ENCODE data around the gene CXCL13. TPM values are rescaled to one million over a fixed set of nuclear protein-coding genes. Genes with fewer than 3 reads are reported as not detected.
"Not testable (repeated sequence)": the region's sequence is repeated elsewhere in the genome, so short reads cannot be mapped to it uniquely, and the experiment has no call there.

Gene CXCL13, protein sequence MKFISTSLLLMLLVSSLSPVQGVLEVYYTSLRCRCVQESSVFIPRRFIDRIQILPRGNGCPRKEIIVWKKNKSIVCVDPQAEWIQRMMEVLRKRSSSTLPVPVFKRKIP
- not detected for total RNA-seq

- ATAC-seq = no peak
- no peak within 1 kb of the TSS for H3K4me3 Mint-ChIP-seq
- H3K4me1 Mint-ChIP-seq = peaks cover 11% of the 10 kb centered on the region
- no peaks in the 10 kb centered on the region for H3K9me3 Mint-ChIP-seq (ENCODE audit: low read depth)
- CTCF ChIA-PET = interaction anchor here (0.9 to 2.8 kb wide), 3 partner anchors 12 to 140 kb away, joined by 4 to 12 read pairs (median 5); no protein-coding TSS in a partner anchor
- H3K27ac Mint-ChIP-seq = no peak within 1 kb of the TSS
- H3K27me3 Mint-ChIP-seq = peaks cover 25% of the 10 kb centered on the region
- no peaks in the 10 kb centered on the region for H3K36me3 Mint-ChIP-seq
- no peak for DNase-seq
These were observed at the start of gene CXCL13 for GRCh38 chr4:77605210-77605902. TSS of gene CXCL13 (plus strand) at chr4:77605820. CDS start at chr4:77605866, 46 bp downstream.

GRCh38 chr4:77560170-77560569, 45.5 kb upstream of the CXCL13 start:
- CTCF ChIA-PET = no interaction called here
- Mint-ChIP-seq H3K4me3 (no peak overlapping the region), H3K27ac (no peak overlapping the region), H3K4me1 (no peaks in the 10 kb centered on the region), H3K36me3 (no peaks in the 10 kb centered on the region), H3K9me3 (ENCODE audit: low read depth) (peaks cover under 1% of the 10 kb centered on the region), H3K27me3 (peaks cover 8% of the 10 kb centered on the region)
- DNase-seq = no peak
- no peak for ATAC-seq

DNA sequence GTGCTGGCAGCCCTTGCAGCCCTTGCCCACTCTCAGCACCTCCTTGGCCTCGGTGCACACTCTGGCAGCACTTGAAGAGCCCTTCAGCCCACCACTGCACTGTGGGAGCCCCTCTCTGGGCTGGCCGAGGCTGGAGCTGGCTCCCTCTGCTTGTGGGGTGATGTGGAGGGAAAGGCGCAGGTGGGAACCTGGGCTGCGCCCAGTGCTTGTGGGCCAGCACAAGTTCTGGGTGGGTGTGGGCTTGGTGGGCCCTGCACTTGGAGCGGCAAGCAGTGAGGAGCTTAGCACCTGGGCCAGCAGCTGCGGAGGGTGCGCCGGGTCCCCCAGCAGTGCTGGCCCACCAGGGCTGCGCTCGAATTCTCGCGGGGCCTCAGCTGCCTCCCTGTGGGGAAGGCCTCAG, 43.9 kb upstream of the CXCL13 start:
- H3K4me1 Mint-ChIP-seq; H3K9me3 Mint-ChIP-seq (ENCODE audit: low read depth); ATAC-seq; DNase-seq; H3K36me3 Mint-ChIP-seq; H3K27ac Mint-ChIP-seq; H3K4me3 Mint-ChIP-seq: not testable (repeated sequence)
- CTCF ChIA-PET = interaction anchor here (1.1 kb wide), 1 partner anchor 39 kb away, joined by 3 read pairs; no protein-coding TSS in a partner anchor
- peaks cover 11% of the 10 kb centered on the region for H3K27me3 Mint-ChIP-seq

DNA sequence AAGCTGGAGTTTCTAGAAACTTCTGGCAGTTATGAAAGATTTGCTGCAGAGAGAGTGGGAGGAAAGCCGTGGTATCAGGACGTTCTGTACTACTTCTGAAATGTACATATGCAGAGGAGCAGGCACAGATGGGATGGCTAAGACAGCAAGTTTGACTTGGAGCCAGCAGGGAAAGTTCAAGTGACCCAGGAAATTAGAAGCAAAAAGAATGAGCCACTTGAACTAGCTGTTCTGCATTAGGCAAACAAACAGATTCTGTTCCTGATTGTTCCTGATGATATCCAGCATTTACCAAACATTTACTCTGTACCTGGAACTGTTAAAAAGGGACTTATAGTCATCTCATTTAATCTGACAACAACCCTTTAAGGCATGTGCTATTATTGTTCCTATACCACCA, 41.4 kb upstream of the CXCL13 start:
- H3K27me3 Mint-ChIP-seq = peaks cover 21% of the 10 kb centered on the region
- DNase-seq (no peak), ATAC-seq (no peak)
- no peak overlapping the region for H3K27ac Mint-ChIP-seq
- no peak overlapping the region for H3K4me3 Mint-ChIP-seq
- peaks cover 2% of the 10 kb centered on the region for H3K9me3 Mint-ChIP-seq (ENCODE audit: low read depth)
- H3K4me1 Mint-ChIP-seq = no peaks in the 10 kb centered on the region
- CTCF ChIA-PET = interaction anchor here (1.5 kb wide), 1 partner anchor 206 kb away, joined by 3 read pairs; no protein-coding TSS in a partner anchor
- no peaks in the 10 kb centered on the region for H3K36me3 Mint-ChIP-seq

GRCh38 chr4:77566148-77566547, 39.5 kb upstream of the CXCL13 start:
- peaks cover 5% of the 10 kb centered on the region for H3K9me3 Mint-ChIP-seq (ENCODE audit: low read depth)
- peaks cover 19% of the 10 kb centered on the region for H3K27me3 Mint-ChIP-seq
- H3K4me1 Mint-ChIP-seq = no peaks in the 10 kb centered on the region
- H3K36me3 Mint-ChIP-seq = peaks cover 2% of the 10 kb centered on the region
- ATAC-seq (no peak), DNase-seq (no peak)
- no peak overlapping the region for H3K27ac Mint-ChIP-seq
- CTCF ChIA-PET = no interaction called here
- H3K4me3 Mint-ChIP-seq = no peak overlapping the region

- DNase-seq = no peak
- CTCF ChIA-PET = no interaction called here
- peaks cover 2% of the 10 kb centered on the region for H3K36me3 Mint-ChIP-seq
- no peaks in the 10 kb centered on the region for H3K4me1 Mint-ChIP-seq
- H3K9me3 Mint-ChIP-seq (ENCODE audit: low read depth) = peaks cover 8% of the 10 kb centered on the region
- no peak overlapping the region for H3K4me3 Mint-ChIP-seq
- peaks cover 19% of the 10 kb centered on the region for H3K27me3 Mint-ChIP-seq
- H3K27ac Mint-ChIP-seq = no peak overlapping the region
- ATAC-seq = no peak
These were observed 38.1 kb upstream of the CXCL13 start for GRCh38 chr4:77567549-77567948.

DNA sequence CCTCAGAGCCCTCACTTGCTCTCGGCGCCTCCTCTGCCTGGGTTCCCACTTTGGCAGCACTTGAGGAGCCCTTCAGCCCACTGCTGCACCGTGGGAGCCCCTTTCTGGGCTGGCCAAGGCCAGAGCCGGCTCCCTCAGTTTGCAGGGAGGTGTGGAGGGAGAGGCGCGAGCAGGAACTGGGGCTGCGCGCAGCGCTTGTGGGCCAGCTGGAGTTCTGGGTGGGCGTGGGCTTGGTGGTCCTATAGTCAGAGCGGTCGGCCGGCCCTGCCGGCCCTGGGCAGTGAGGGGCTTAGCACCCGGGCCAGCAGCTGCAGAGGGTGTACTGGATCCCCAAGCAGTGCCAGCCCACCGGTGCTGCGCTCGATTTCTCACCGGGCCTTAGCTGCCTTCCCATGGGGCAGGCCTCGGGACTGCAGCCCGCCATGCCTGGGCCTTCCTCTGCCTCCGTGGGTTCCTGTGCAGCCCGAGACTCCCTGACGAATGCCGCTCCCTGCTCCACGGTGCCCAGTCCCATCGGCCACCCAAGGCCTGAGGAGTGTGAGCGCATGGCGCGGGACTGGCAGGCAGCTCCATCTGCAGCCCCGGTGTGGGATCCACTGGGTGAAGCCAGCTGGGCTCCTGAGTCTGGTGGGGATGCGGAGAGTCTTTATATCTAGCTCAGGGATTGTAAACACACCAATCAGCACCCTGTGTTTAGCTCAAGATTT, 35.0 kb upstream of the CXCL13 start:
- DNase-seq; H3K4me3 Mint-ChIP-seq; H3K9me3 Mint-ChIP-seq (ENCODE audit: low read depth); CTCF ChIA-PET; ATAC-seq; H3K4me1 Mint-ChIP-seq; H3K36me3 Mint-ChIP-seq; H3K27ac Mint-ChIP-seq: not testable (repeated sequence)
- peaks cover 15% of the 10 kb centered on the region for H3K27me3 Mint-ChIP-seq

GRCh38 chr4:77576351-77576750, 29.3 kb upstream of the CXCL13 start:
- H3K27ac Mint-ChIP-seq = no peak overlapping the region
- H3K4me3 Mint-ChIP-seq = no peak overlapping the region
- peaks cover 10% of the 10 kb centered on the region for H3K27me3 Mint-ChIP-seq
- H3K4me1 Mint-ChIP-seq = peaks cover 4% of the 10 kb centered on the region
- ATAC-seq = no peak
- H3K36me3 Mint-ChIP-seq = no peaks in the 10 kb centered on the region
- H3K9me3 Mint-ChIP-seq (ENCODE audit: low read depth) = peaks cover 4% of the 10 kb centered on the region
- no peak for DNase-seq
- CTCF ChIA-PET = no interaction called here

DNA sequence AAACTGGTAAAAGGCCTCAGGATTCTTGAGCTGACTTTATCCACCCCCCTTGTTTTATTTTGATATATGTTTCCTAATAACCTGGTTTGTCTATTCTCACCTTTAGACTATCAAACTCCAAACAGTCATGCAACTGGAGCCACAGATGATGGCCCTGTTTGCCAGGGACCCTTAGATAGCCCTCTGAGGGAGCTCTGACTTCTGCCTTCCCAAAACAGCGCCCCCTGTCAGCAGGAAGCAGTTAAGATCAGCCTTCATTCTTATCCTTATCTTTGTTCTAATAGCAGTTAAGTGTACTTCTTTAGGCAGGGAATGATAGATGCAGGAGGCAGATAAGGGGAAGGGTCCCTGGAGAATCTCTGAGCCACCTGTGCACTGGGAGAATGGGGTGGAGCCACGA, 27.5 kb upstream of the CXCL13 start:
- ATAC-seq (no peak), DNase-seq (no peak)
- Mint-ChIP-seq H3K27me3 (peaks cover 21% of the 10 kb centered on the region), H3K9me3 (ENCODE audit: low read depth) (peaks cover 2% of the 10 kb centered on the region), H3K36me3 (no peaks in the 10 kb centered on the region), H3K4me3 (no peak overlapping the region), H3K4me1 (peaks cover 13% of the 10 kb centered on the region), H3K27ac (no peak overlapping the region)
- CTCF ChIA-PET = no interaction called here

DNA sequence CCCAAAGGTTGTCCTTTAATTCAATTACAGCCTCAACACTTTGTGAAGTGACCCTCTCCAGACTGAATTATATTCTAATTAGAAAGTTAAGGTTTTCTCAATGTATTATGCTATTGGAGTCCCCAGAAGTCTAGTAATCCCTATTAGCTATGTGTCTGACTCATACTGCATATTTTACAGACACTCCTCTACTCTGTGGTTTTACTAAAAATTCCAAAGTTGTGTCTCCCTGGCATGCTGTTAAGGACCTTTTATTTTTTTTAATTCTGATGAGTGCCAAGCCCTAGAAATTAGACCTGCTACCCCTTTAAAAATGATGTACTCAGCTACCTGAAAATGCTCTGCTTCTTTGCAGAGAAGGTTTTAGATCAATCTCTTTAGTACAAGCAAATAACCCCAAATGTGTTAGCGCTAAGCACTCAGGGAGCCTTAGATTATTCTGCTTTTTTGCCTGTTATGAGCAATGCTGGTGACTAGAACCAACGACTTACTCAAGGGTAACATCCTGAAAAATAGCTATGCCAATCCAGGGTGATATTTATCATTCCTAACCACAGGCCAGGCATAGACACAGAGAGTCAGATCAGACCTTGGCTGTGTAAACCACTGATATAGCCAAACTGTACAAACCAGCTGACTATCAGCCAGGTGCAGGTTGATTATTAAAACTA, 26.1 kb upstream of the CXCL13 start:
- CTCF ChIA-PET = interaction anchor here (1.1 kb wide), 1 partner anchor 22 kb away, joined by 4 read pairs; no protein-coding TSS in a partner anchor
- no peak overlapping the region for H3K27ac Mint-ChIP-seq

GRCh38 chr4:77581724-77582123, 23.9 kb upstream of the CXCL13 start:
- Mint-ChIP-seq H3K27ac (peak overlapping the region; percentile 31), H3K36me3 (peaks cover 1% of the 10 kb centered on the region), H3K27me3 (peaks cover 24% of the 10 kb centered on the region), H3K4me3 (no peak overlapping the region), H3K9me3 (ENCODE audit: low read depth) (no peaks in the 10 kb centered on the region), H3K4me1 (peaks cover 23% of the 10 kb centered on the region)
- CTCF ChIA-PET = interaction anchor here (0.6 kb wide), 1 partner anchor 116 kb away, joined by 3 read pairs; no protein-coding TSS in a partner anchor
- ATAC-seq (peak; percentile 49), DNase-seq (no peak)

More for the DNA sequence above, 26.1 kb upstream of the CXCL13 start:
- ATAC-seq = no peak
- H3K36me3 Mint-ChIP-seq = peaks cover 1% of the 10 kb centered on the region
- no peak for DNase-seq
- peaks cover 13% of the 10 kb centered on the region for H3K4me1 Mint-ChIP-seq
- no peak overlapping the region for H3K4me3 Mint-ChIP-seq
- H3K9me3 Mint-ChIP-seq (ENCODE audit: low read depth) = peaks cover 2% of the 10 kb centered on the region
- H3K27me3 Mint-ChIP-seq = peaks cover 25% of the 10 kb centered on the region

- no peaks in the 10 kb centered on the region for H3K9me3 Mint-ChIP-seq (ENCODE audit: low read depth)
- peaks cover 21% of the 10 kb centered on the region for H3K27me3 Mint-ChIP-seq
- H3K4me3 Mint-ChIP-seq = no peak overlapping the region
- DNase-seq (no peak), ATAC-seq (no peak)
- H3K36me3 Mint-ChIP-seq = peaks cover 1% of the 10 kb centered on the region
- peaks cover 28% of the 10 kb centered on the region for H3K4me1 Mint-ChIP-seq
- CTCF ChIA-PET = interaction anchor here (0.6 kb wide), 1 partner anchor 117 kb away, joined by 3 read pairs; no protein-coding TSS in a partner anchor
- H3K27ac Mint-ChIP-seq = no peak overlapping the region
These were observed 23.5 kb upstream of the CXCL13 start for GRCh38 chr4:77582156-77582555.

DNA sequence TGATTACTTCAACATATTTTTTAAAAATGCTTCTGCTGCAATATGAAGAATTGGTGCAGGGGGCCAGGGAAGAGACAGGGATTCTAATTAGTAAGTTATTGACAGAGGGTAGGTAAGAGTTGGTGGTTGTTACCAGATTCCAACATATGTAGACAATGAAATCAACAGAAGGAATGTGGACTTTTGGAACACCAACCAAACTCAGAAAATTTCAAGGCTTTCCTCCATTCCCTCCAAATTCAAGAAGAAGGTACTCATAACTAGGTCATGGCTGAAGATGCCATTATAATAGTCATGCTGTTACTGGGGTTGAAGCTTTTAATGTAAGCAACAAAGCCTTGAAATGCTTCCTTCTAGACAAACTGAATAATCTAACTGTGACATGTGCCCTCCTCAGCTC, 22.9 kb upstream of the CXCL13 start:
- DNase-seq (no peak), ATAC-seq (no peak)
- peaks cover 33% of the 10 kb centered on the region for H3K4me1 Mint-ChIP-seq
- no peak overlapping the region for H3K27ac Mint-ChIP-seq
- CTCF ChIA-PET = no interaction called here
- H3K4me3 Mint-ChIP-seq = no peak overlapping the region
- H3K27me3 Mint-ChIP-seq = peaks cover 21% of the 10 kb centered on the region
- no peaks in the 10 kb centered on the region for H3K9me3 Mint-ChIP-seq (ENCODE audit: low read depth)
- H3K36me3 Mint-ChIP-seq = peaks cover 1% of the 10 kb centered on the region

Measured in activated CD8-positive, alpha-beta memory T cell treated with anti-CD3 and anti-CD28 coated beads, Interleukin-2, amount 10 ng/mL, durations not matched to agents 7 days and 5 days (primary cell).